ENCODE measurements around the gene SLC7A10. TPM values are rescaled to one million over a fixed set of nuclear protein-coding genes. Genes with fewer than 3 reads are reported as not detected.
A peak's percentile ranks its signal among the peaks of the same experiment; 100 is the strongest.

Gene SLC7A10
- total and polyA plus RNA-seq, 2 donors from 2014 or later: 0.41 TPM; not detected in 1

GRCh38 chr19:33266974-33267484 is 41.4 kb upstream of the SLC7A10 start:
- Histone ChIP-seq H3K36me3 (ENCODE audit: control insufficient read depth in 2 of 3, insufficient read depth in 3 of 3, low read length in 3 of 3) (no peaks in the 10 kb centered on the region), H3K9me3 (ENCODE audit: control insufficient read depth in 2 of 3, insufficient read depth in 1 of 3, low read length in 3 of 3) (no peaks in the 10 kb centered on the region), H3K27ac (ENCODE audit: low read depth in 2 of 2, low read length in 2 of 2) (no peak overlapping the region), H3K9ac (ENCODE audit: low read length in 3 of 3) (no peak overlapping the region), H3K27me3 (ENCODE audit: control insufficient read depth, insufficient read depth, low read length) (no peaks in the 10 kb centered on the region), H3K4me3 (ENCODE audit: low read length in 3 of 3) (no peak overlapping the region), H3K4me1 (ENCODE audit: control insufficient read depth in 2 of 3, insufficient read depth in 2 of 3, low read depth in 1 of 3, low read length in 3 of 3) (no peaks in the 10 kb centered on the region)
- DNase-seq (peak in 1 of 5 donors; percentile 63), FAIRE-seq (no peak)
- intact Hi-C loops (cut with DNase I): no loop called here
- TF ChIP-seq CTCF (IDR thresholded peaks at IDR 0.05; ENCODE audit: borderline replicate concordance, extremely low read depth, insufficient read depth): no peak

- FAIRE-seq (no peak), DNase-seq (peak in 1 of 5 donors; percentile 51)
- Histone ChIP-seq H3K9me3 (ENCODE audit: control insufficient read depth in 2 of 3, insufficient read depth in 1 of 3, low read length in 3 of 3) (no peaks in the 10 kb centered on the region), H3K4me3 (ENCODE audit: low read length in 3 of 3) (no peak overlapping the region), H3K27ac (ENCODE audit: low read depth in 2 of 2, low read length in 2 of 2) (no peak overlapping the region), H3K36me3 (ENCODE audit: control insufficient read depth in 2 of 3, insufficient read depth in 3 of 3, low read length in 3 of 3) (no peaks in the 10 kb centered on the region), H3K9ac (ENCODE audit: low read length in 3 of 3) (no peak overlapping the region), H3K27me3 (ENCODE audit: control insufficient read depth, insufficient read depth, low read length) (no peaks in the 10 kb centered on the region), H3K4me1 (ENCODE audit: control insufficient read depth in 2 of 3, insufficient read depth in 2 of 3, low read depth in 1 of 3, low read length in 3 of 3) (no peaks in the 10 kb centered on the region)
- no peak for TF ChIP-seq CTCF (IDR thresholded peaks at IDR 0.05; ENCODE audit: borderline replicate concordance, extremely low read depth, insufficient read depth)
- intact Hi-C loops (cut with DNase I): no loop called here
Measured at GRCh38 chr19:33264881-33265445, 39.3 kb upstream of the SLC7A10 start.

GRCh38 chr19:33263325-33264023 is 37.8 kb upstream of the SLC7A10 start:
- no peak for DNase-seq
- no peak for FAIRE-seq
- intact Hi-C loops (cut with DNase I): no loop called here
- H3K27me3 ChIP-seq (ENCODE audit: control insufficient read depth, insufficient read depth, low read length): no peaks in the 10 kb centered on the region
- no peak for TF ChIP-seq CTCF (IDR thresholded peaks at IDR 0.05; ENCODE audit: borderline replicate concordance, extremely low read depth, insufficient read depth)
- no peak overlapping the region for H3K27ac ChIP-seq (ENCODE audit: low read depth in 2 of 2, low read length in 2 of 2)
- H3K9ac ChIP-seq (ENCODE audit: low read length in 3 of 3): no peak overlapping the region
- no peak overlapping the region for H3K4me3 ChIP-seq (ENCODE audit: low read length in 3 of 3)
- H3K36me3 ChIP-seq (ENCODE audit: control insufficient read depth in 2 of 3, insufficient read depth in 3 of 3, low read length in 3 of 3): no peaks in the 10 kb centered on the region
- H3K4me1 ChIP-seq (ENCODE audit: control insufficient read depth in 2 of 3, insufficient read depth in 2 of 3, low read depth in 1 of 3, low read length in 3 of 3): no peaks in the 10 kb centered on the region
- no peaks in the 10 kb centered on the region for H3K9me3 ChIP-seq (ENCODE audit: control insufficient read depth in 2 of 3, insufficient read depth in 1 of 3, low read length in 3 of 3)
